Spinal cord (tissue), 10 donors: ENCODE data around the gene IFT27. TPM values are rescaled to one million over a fixed set of nuclear protein-coding genes. Genes with fewer than 3 reads are reported as not detected.

Experiments
- DNase-seq, 6 donors: peaks; one replicate each; pipeline versions ENCODE4 v3.0.0 to v3.0.0-alpha.2; 2013 to 2015; ENCODE audit warnings: low spot score in 6 of 6, low read depth in 4 of 6
- H3K27ac ChIP-seq: one replicate; pipeline ENCODE4 v1.5.1; 2013; ENCODE audit warnings: low read depth, low read length, control low read depth
- H3K27me3 ChIP-seq: one replicate; pipeline ENCODE4 v1.6.1; 2013; ENCODE audit warnings: low read length; ENCODE audit not compliant: control insufficient read depth, insufficient read depth
- H3K36me3 ChIP-seq: one replicate; pipeline ENCODE4 v1.6.1; 2013; ENCODE audit warnings: low read length; ENCODE audit not compliant: control insufficient read depth, insufficient read depth
- H3K4me1 ChIP-seq: one replicate; pipeline ENCODE4 v1.6.1; 2013; ENCODE audit warnings: low read length; ENCODE audit not compliant: control insufficient read depth, insufficient read depth
- H3K4me3 ChIP-seq: one replicate; pipeline ENCODE4 v1.5.1; 2013; ENCODE audit warnings: low read depth, low read length, control low read depth
- H3K9me3 ChIP-seq: one replicate; pipeline ENCODE4 v1.6.1; 2013; ENCODE audit warnings: low read length; ENCODE audit not compliant: control insufficient read depth, insufficient read depth
- WGBS: methylation state at CpG from one replicate; pipeline ENCODE4 v1.1.5; 2013; ENCODE audit warnings: missing lambda C conversion rate; ENCODE audit not compliant: insufficient coverage; 5-methylcytosine and 5-hydroxymethylcytosine counted together
- polyA plus RNA-seq, 2 donors: library from polyadenylated mRNA; unstranded; fragments of 120-200 nt; gene quantifications; one replicate each; pipeline ENCODE4 v1.2.1, GENCODE V29; 2013; ENCODE audit not compliant: insufficient read length in 2 of 2
- total RNA-seq, 2 donors: library from RNA; depleted of rRNA in 1 of 2; stranded (reverse); fragments of 120-200 nt in 1 of 2; fragments of >200 nt in 1 of 2; gene quantifications; one replicate each; pipeline versions ENCODE4 v1.2.3 to v1.2.4, GENCODE V29; 2013 to 2014
- donor health status: healthy.

The IFT27 gene
- total and polyA plus RNA-seq, 4 donors = 17.0 to 72.3 (median 55.1) TPM

GRCh38 chr22:36730176-36730858 is 45.6 kb downstream of the IFT27 start:
- no peaks in the 10 kb centered on the region for H3K27me3 ChIP-seq
- no peaks in the 10 kb centered on the region for H3K9me3 ChIP-seq
- 89% methylated on average over 8 of the region's 19 CpGs for WGBS
- no peak overlapping the region for H3K4me3 ChIP-seq
- H3K4me1 ChIP-seq = no peaks in the 10 kb centered on the region
- peaks cover 10% of the 10 kb centered on the region for H3K36me3 ChIP-seq
- DNase-seq = no peak
- H3K27ac ChIP-seq = no peak overlapping the region

- Histone ChIP-seq H3K4me1 (no peaks in the 10 kb centered on the region), H3K4me3 (no peak overlapping the region), H3K36me3 (peaks cover 18% of the 10 kb centered on the region), H3K27ac (no peak overlapping the region), H3K9me3 (no peaks in the 10 kb centered on the region), H3K27me3 (no peaks in the 10 kb centered on the region)
- DNase-seq = no peak
- 83% methylated on average over 5 of the region's 7 CpGs for WGBS
Measured at GRCh38 chr22:36729321-36729720, 46.6 kb downstream of the IFT27 start.

- no CpG with 5 or more reads among the region's 5 CpGs for WGBS
- no peaks in the 10 kb centered on the region for H3K9me3 ChIP-seq
- H3K27ac ChIP-seq = no peak overlapping the region
- no peaks in the 10 kb centered on the region for H3K27me3 ChIP-seq
- H3K36me3 ChIP-seq = peaks cover 18% of the 10 kb centered on the region
- H3K4me3 ChIP-seq = no peak overlapping the region
- DNase-seq = no peak
- no peaks in the 10 kb centered on the region for H3K4me1 ChIP-seq
Measured at GRCh38 chr22:36728505-36728904, 47.4 kb downstream of the IFT27 start.

- WGBS = 81% methylated on average over 7 of the region's 8 CpGs
- Histone ChIP-seq H3K9me3 (no peaks in the 10 kb centered on the region), H3K27me3 (no peaks in the 10 kb centered on the region), H3K27ac (no peak overlapping the region), H3K4me1 (no peaks in the 10 kb centered on the region), H3K4me3 (no peak overlapping the region), H3K36me3 (peaks cover 18% of the 10 kb centered on the region)
- no peak for DNase-seq
Measured at GRCh38 chr22:36727927-36728488, 47.9 kb downstream of the IFT27 start.

- Histone ChIP-seq H3K27ac (no peak overlapping the region), H3K4me1 (no peaks in the 10 kb centered on the region), H3K27me3 (no peaks in the 10 kb centered on the region), H3K4me3 (no peak overlapping the region), H3K36me3 (peaks cover 18% of the 10 kb centered on the region), H3K9me3 (no peaks in the 10 kb centered on the region)
- DNase-seq = no peak
- 90% methylated on average over 6 of the region's 7 CpGs for WGBS
Measured at GRCh38 chr22:36727110-36727509, 48.8 kb downstream of the IFT27 start.

GRCh38 chr22:36726007-36726380 is 49.9 kb downstream of the IFT27 start:
- Histone ChIP-seq H3K4me1 (no peaks in the 10 kb centered on the region), H3K27me3 (peaks cover 3% of the 10 kb centered on the region), H3K4me3 (no peak overlapping the region), H3K36me3 (peaks cover 14% of the 10 kb centered on the region), H3K27ac (no peak overlapping the region), H3K9me3 (no peaks in the 10 kb centered on the region)
- WGBS = 80% methylated on average over 7 of the region's 9 CpGs
- DNase-seq = no peak

- WGBS = 70% methylated on average over 20 of the region's 24 CpGs
- H3K27me3 ChIP-seq = peaks cover 3% of the 10 kb centered on the region
Measured at GRCh38 chr22:36725366-36726006, 50.4 kb downstream of the IFT27 start.

GRCh38 chr22:36724836-36725235 is 51.1 kb downstream of the IFT27 start:
- no peaks in the 10 kb centered on the region for H3K4me1 ChIP-seq
- H3K27me3 ChIP-seq = peaks cover 3% of the 10 kb centered on the region
- H3K36me3 ChIP-seq = peaks cover 11% of the 10 kb centered on the region
- H3K4me3 ChIP-seq = no peak overlapping the region
- no peak for DNase-seq
- H3K9me3 ChIP-seq = no peaks in the 10 kb centered on the region
- 81% methylated on average over 4 of the region's 4 CpGs for WGBS
- no peak overlapping the region for H3K27ac ChIP-seq

More at GRCh38 chr22:36725366-36726006, 50.4 kb downstream of the IFT27 start:
- Histone ChIP-seq H3K4me1 (no peaks in the 10 kb centered on the region), H3K36me3 (peaks cover 14% of the 10 kb centered on the region), H3K27ac (no peak overlapping the region), H3K4me3 (no peak overlapping the region), H3K9me3 (no peaks in the 10 kb centered on the region)
- no peak for DNase-seq

- Histone ChIP-seq H3K4me1 (no peaks in the 10 kb centered on the region), H3K9me3 (no peaks in the 10 kb centered on the region), H3K27ac (no peak overlapping the region), H3K4me3 (no peak overlapping the region), H3K36me3 (peaks cover 11% of the 10 kb centered on the region), H3K27me3 (peaks cover 3% of the 10 kb centered on the region)
- no peak for DNase-seq
Measured at GRCh38 chr22:36722055-36722454, 53.9 kb downstream of the IFT27 start.

GRCh38 chr22:36715647-36716046 is 60.3 kb downstream of the IFT27 start:
- H3K4me1 ChIP-seq = no peaks in the 10 kb centered on the region
- no peaks in the 10 kb centered on the region for H3K9me3 ChIP-seq
- no peak overlapping the region for H3K27ac ChIP-seq
- WGBS = no CpG with 5 or more reads among the region's 1 CpG
- no peak for DNase-seq
- H3K4me3 ChIP-seq = no peak overlapping the region
- no peaks in the 10 kb centered on the region for H3K27me3 ChIP-seq
- H3K36me3 ChIP-seq = no peaks in the 10 kb centered on the region
